NCI-H128 (cell line): ENCODE data around the gene FSCN2.

Experiments used
- DNase-seq: peaks from one replicate; lab custom pipeline; 2025; ENCODE audit not compliant: unreplicated experiment; lab: John Stamatoyannopoulos, UW

The FSCN2 gene

GRCh38 chr17:81553616-81554181 is 25.5 kb downstream of the FSCN2 start:
- DNase-seq = peak; percentile 18

GRCh38 chr17:81556175-81556691 is 28.1 kb downstream of the FSCN2 start:
- DNase-seq = no peak

GRCh38 chr17:81556863-81557262 is 28.7 kb downstream of the FSCN2 start:
- no peak for DNase-seq

GRCh38 chr17:81557276-81558114 is 29.3 kb downstream of the FSCN2 start:
- DNase-seq = no peak

GRCh38 chr17:81558115-81558468 is 29.9 kb downstream of the FSCN2 start:
- no peak for DNase-seq

- DNase-seq = no peak
Measured at GRCh38 chr17:81558941-81559806, 31.0 kb downstream of the FSCN2 start.

- no peak for DNase-seq
Measured at GRCh38 chr17:81561494-81561885, 33.3 kb downstream of the FSCN2 start.

GRCh38 chr17:81563861-81564586 is 35.8 kb downstream of the FSCN2 start:
- no peak for DNase-seq

- DNase-seq = no peak
Measured at GRCh38 chr17:81564778-81565177, 36.6 kb downstream of the FSCN2 start.

GRCh38 chr17:81565231-81565630 is 37.1 kb downstream of the FSCN2 start:
- no peak for DNase-seq

- DNase-seq = no peak
Measured at GRCh38 chr17:81566461-81567126, 38.4 kb downstream of the FSCN2 start.

GRCh38 chr17:81567191-81567590 is 39.0 kb downstream of the FSCN2 start:
- no peak for DNase-seq

GRCh38 chr17:81568416-81568815 is 40.2 kb downstream of the FSCN2 start:
- DNase-seq = no peak

GRCh38 chr17:81569986-81570514 is 41.9 kb downstream of the FSCN2 start:
- DNase-seq = no peak

- no peak for DNase-seq
Measured at GRCh38 chr17:81570964-81571363, 42.8 kb downstream of the FSCN2 start.

- DNase-seq = no peak
Measured at GRCh38 chr17:81572563-81573168, 44.5 kb downstream of the FSCN2 start.

GRCh38 chr17:81573794-81574642 is 45.8 kb downstream of the FSCN2 start:
- no peak for DNase-seq

- DNase-seq = no peak
Measured at GRCh38 chr17:81574643-81574956, 46.4 kb downstream of the FSCN2 start.

- no peak for DNase-seq
Measured at GRCh38 chr17:81575836-81576235, 47.7 kb downstream of the FSCN2 start.
